HEK293 (cell line): ENCODE results near the gene METTL26.
A peak's percentile ranks its signal among the peaks of the same experiment; 100 is the strongest.

Experiments
- GLI2 ChIP-seq: fragments of 450-650 bp; formaldehyde crosslinking; IDR thresholded peaks from 2 replicates; pipeline ENCODE4; 2017; ENCODE audit warnings: missing biosample characterization, missing genetic modification characterization, low read depth, borderline replicate concordance
- HOXD13 ChIP-seq: sonication (generic); formaldehyde crosslinking; IDR thresholded peaks from 2 replicates; pipeline ENCODE4 v1.8.0; 2022; ENCODE audit warnings: missing genetic modification reagents, borderline replicate concordance
- KLF10 ChIP-seq: fragments of 450-650 bp; IDR thresholded peaks from 2 replicates; pipeline ENCODE4 v1.5.1; 2018; ENCODE audit warnings: missing biosample characterization, mild to moderate bottlenecking, missing genetic modification characterization
- MZF1 ChIP-seq: fragments of 450-650 bp; formaldehyde crosslinking; IDR thresholded peaks from 2 replicates; pipeline ENCODE4 v1.5.1; 2017; ENCODE audit warnings: missing biosample characterization, missing genetic modification characterization, borderline replicate concordance
- TRIM28 ChIP-seq: IDR thresholded peaks from 2 replicates; pipeline ENCODE4 v1.6.1; 2011; ENCODE audit warnings: low read length, control low read depth, borderline replicate concordance
- YY1 ChIP-seq: fragments of 450-650 bp; formaldehyde crosslinking; IDR thresholded peaks from 2 replicates; pipeline ENCODE4 v1.5.1; 2018; ENCODE audit warnings: missing biosample characterization, missing genetic modification characterization
- ZNF10 ChIP-seq: fragments of 450-650 bp; formaldehyde crosslinking; IDR thresholded peaks from 2 replicates; pipeline ENCODE4 v1.5.1; 2017; ENCODE audit warnings: missing biosample characterization, missing genetic modification characterization
- ZNF114 ChIP-seq: fragments of 450-650 bp; formaldehyde crosslinking; IDR thresholded peaks from 2 replicates; pipeline ENCODE4 v1.5.0; 2017; ENCODE audit warnings: missing biosample characterization, missing genetic modification characterization
- ZNF221 ChIP-seq: fragments of 450-650 bp; formaldehyde crosslinking; IDR thresholded peaks from 2 replicates; pipeline ENCODE4 v1.5.1; 2017; ENCODE audit warnings: missing biosample characterization, missing genetic modification characterization, borderline replicate concordance
- ZNF239 ChIP-seq: fragments of 450-650 bp; formaldehyde crosslinking; IDR thresholded peaks from 2 replicates; pipeline ENCODE4 v1.5.1; 2016; ENCODE audit warnings: missing biosample characterization, missing genetic modification characterization
- ZNF266 ChIP-seq: fragments of 450-650 bp; formaldehyde crosslinking; IDR thresholded peaks from 2 replicates; pipeline ENCODE4 v1.5.1; 2016; ENCODE audit warnings: missing biosample characterization, missing genetic modification characterization, low read depth
- ZNF274 ChIP-seq, 2 experiments: fragments of 200-500 bp in 1 of 2; fragments of 450-650 bp in 1 of 2; sonication (Bioruptor generic) in 1 of 2; formaldehyde crosslinking in 1 of 2; IDR thresholded peaks; 2 replicates each; pipeline versions ENCODE4 v1.5.1 to v1.6.1; 2014 to 2016; ENCODE audit warnings: borderline replicate concordance in 1 of 2, inconsistent platforms in 1 of 2, low read length in 1 of 2, missing biosample characterization in 1 of 2, missing genetic modification characterization in 1 of 2
- ZNF366 ChIP-seq: fragments of 450-650 bp; formaldehyde crosslinking; conservative IDR thresholded peaks from 2 replicates; pipeline ENCODE4 v1.5.1; 2016; ENCODE audit warnings: missing biosample characterization, missing genetic modification characterization
- ZNF423 ChIP-seq: fragments of 450-650 bp; formaldehyde crosslinking; IDR thresholded peaks from 2 replicates; pipeline ENCODE4 v1.5.1; 2016; ENCODE audit warnings: missing biosample characterization, missing genetic modification characterization
- ZNF510 ChIP-seq: fragments of 450-650 bp; formaldehyde crosslinking; IDR thresholded peaks from 2 replicates; pipeline ENCODE4 v1.5.1; 2018; ENCODE audit warnings: mild to moderate bottlenecking, missing genetic modification characterization, missing biosample characterization; ENCODE audit not compliant: insufficient replicate concordance
- ZNF521 ChIP-seq: fragments of 450-650 bp; formaldehyde crosslinking; IDR thresholded peaks from 2 replicates; pipeline ENCODE4 v1.5.1; 2017; ENCODE audit warnings: missing biosample characterization, mild to moderate bottlenecking, missing genetic modification characterization
- ZNF544 ChIP-seq: fragments of 450-650 bp; formaldehyde crosslinking; IDR thresholded peaks from 2 replicates; pipeline ENCODE4 v1.5.0; 2017; ENCODE audit warnings: missing biosample characterization, missing genetic modification characterization
- ZNF558 ChIP-seq: fragments of 450-650 bp; formaldehyde crosslinking; IDR thresholded peaks from 2 replicates; pipeline ENCODE4 v1.5.1; 2016; ENCODE audit warnings: missing biosample characterization, missing genetic modification characterization
- ZNF623 ChIP-seq: fragments of 450-650 bp; formaldehyde crosslinking; IDR thresholded peaks from 2 replicates; pipeline ENCODE4 v1.5.1; 2016; ENCODE audit warnings: missing biosample characterization, missing genetic modification characterization
- ZNF629 ChIP-seq: fragments of 450-650 bp; formaldehyde crosslinking; IDR thresholded peaks from 2 replicates; pipeline ENCODE4 v1.5.1; 2017; ENCODE audit warnings: missing biosample characterization, missing genetic modification characterization
- ZNF664 ChIP-seq: fragments of 450-650 bp; formaldehyde crosslinking; IDR thresholded peaks from 2 replicates; pipeline ENCODE4 v1.5.1; 2016; ENCODE audit warnings: missing biosample characterization, missing genetic modification characterization
- ZNF670 ChIP-seq: fragments of 450-650 bp; formaldehyde crosslinking; IDR thresholded peaks from 2 replicates; pipeline ENCODE4 v1.5.1; 2016; ENCODE audit warnings: missing biosample characterization, missing genetic modification characterization, low read depth
- ZNF701 ChIP-seq: fragments of 450-650 bp; formaldehyde crosslinking; IDR thresholded peaks from 2 replicates; pipeline ENCODE4 v1.5.1; 2016; ENCODE audit warnings: missing biosample characterization, missing genetic modification characterization
- ZNF785 ChIP-seq: fragments of 450-650 bp; formaldehyde crosslinking; IDR thresholded peaks from 2 replicates; pipeline ENCODE4 v1.5.1; 2016; ENCODE audit warnings: missing biosample characterization, missing genetic modification characterization
- TF ChIP-seq, protein P1 (sequence below): fragments of 450-650 bp; formaldehyde crosslinking; IDR thresholded peaks from 2 replicates; pipeline ENCODE4 v1.5.1; 2016; ENCODE audit warnings: missing biosample characterization, missing genetic modification characterization
- TF ChIP-seq, protein P2 (sequence below): fragments of 450-650 bp; formaldehyde crosslinking; IDR thresholded peaks from 2 replicates; pipeline ENCODE4 v1.5.1; 2016; ENCODE audit warnings: missing biosample characterization, missing genetic modification characterization
- TF ChIP-seq, protein P3 (sequence below): fragments of 450-650 bp; formaldehyde crosslinking; IDR thresholded peaks from 2 replicates; pipeline ENCODE4 v1.5.1; 2017; ENCODE audit warnings: missing biosample characterization, missing genetic modification characterization
- TF ChIP-seq, protein P4 (sequence below): sonication (generic); formaldehyde crosslinking; IDR thresholded peaks from 2 replicates; pipeline ENCODE4 v1.8.1; 2022; ENCODE audit warnings: mild to moderate bottlenecking, moderate library complexity, missing genetic modification reagents
- TF ChIP-seq, protein P5 (sequence below): fragments of 450-650 bp; formaldehyde crosslinking; optimal IDR thresholded peaks from 2 replicates; pipeline ENCODE3; 2016; ENCODE audit warnings: missing biosample characterization, mild to moderate bottlenecking, missing genetic modification characterization
- TF ChIP-seq, protein P6 (sequence below): fragments of 450-650 bp; IDR thresholded peaks from 2 replicates; pipeline ENCODE4 v1.5.1; 2018; ENCODE audit warnings: missing biosample characterization, mild to moderate bottlenecking, missing genetic modification characterization
- TF ChIP-seq, protein P7 (sequence below): fragments of 450-650 bp; formaldehyde crosslinking; IDR thresholded peaks from 2 replicates; pipeline ENCODE4 v1.5.1; 2017; ENCODE audit warnings: missing biosample characterization, missing genetic modification characterization

Gene METTL26

DNA sequence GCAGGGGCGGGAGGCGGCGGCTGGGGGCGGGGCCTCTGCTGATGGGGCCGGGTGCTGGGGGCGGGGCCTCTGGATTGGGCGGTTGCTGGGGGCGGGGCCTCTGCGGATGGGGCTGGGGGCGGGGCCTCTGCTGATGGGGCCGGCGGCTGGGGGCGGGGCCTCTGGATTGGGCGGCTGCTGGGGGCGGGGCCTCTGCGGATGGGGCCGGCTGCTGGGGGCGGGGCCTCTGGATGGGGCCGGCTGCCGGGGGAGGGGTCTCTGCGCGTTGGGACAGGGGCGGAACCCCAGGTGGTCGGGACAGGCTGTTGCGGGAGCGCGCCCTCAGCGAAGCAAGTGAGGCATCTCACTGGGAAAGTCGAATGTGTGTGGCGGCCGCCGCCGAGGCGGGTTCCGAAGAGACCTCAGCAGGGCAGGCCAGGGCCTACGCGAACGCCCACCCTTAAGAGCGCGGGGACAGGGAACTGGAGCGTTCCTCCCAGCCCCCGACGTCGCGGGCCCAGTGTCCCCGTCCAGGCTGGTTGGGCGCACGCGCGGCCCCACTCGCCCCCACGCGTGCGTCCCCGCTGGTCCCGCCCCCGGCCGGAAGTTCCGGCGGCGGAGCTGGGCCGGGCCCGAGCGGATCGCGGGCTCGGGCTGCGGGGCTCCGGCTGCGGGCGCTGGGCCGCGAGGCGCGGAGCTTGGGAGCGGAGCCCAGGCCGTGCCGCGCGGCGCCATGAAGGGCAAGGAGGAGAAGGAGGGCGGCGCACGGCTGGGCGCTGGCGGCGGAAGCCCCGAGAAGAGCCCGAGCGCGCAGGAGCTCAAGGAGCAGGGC, 43.9 kb upstream of the METTL26 start, which contains the start of gene STUB1 (continued):
- TF ChIP-seq ZNF366 (tag by site-specific recombination) (no peak), ZNF221 (tag by site-specific recombination) (no peak), YY1 (tag by site-specific recombination) (no peak), MZF1 (tag by site-specific recombination) (no peak), ZNF274 (IDR thresholded peaks at IDR 0.05; ENCODE audit: low read length) (no peak), ZNF274 (tag by site-specific recombination; IDR thresholded peaks at IDR 0.05; ENCODE audit: borderline replicate concordance) (no peak), ZNF558 (tag by site-specific recombination) (no peak), ZNF670 (no peak), ZNF544 (no peak), ZNF785 (tag by site-specific recombination) (no peak), TRIM28 (no peak), ZNF266 (tag by site-specific recombination) (no peak), ZNF521 (no peak), ZNF239 (tag by site-specific recombination) (no peak), ZNF629 (tag by site-specific recombination) (no peak), ZNF664 (no peak), ZNF114 (tag by site-specific recombination) (no peak), ZNF623 (tag by site-specific recombination) (no peak), KLF10 (tag by site-specific recombination) (peak; percentile 38; the same call in 1 of the 2 replicates), GLI2 (tag by site-specific recombination) (no peak), ZNF10 (tag by site-specific recombination) (no peak), ZNF701 (tag by site-specific recombination) (no peak), HOXD13 (no peak), ZNF423 (tag by site-specific recombination) (no peak), ZNF510 (tag by site-specific recombination) (no peak)
- TF ChIP-seq, protein P1, sequence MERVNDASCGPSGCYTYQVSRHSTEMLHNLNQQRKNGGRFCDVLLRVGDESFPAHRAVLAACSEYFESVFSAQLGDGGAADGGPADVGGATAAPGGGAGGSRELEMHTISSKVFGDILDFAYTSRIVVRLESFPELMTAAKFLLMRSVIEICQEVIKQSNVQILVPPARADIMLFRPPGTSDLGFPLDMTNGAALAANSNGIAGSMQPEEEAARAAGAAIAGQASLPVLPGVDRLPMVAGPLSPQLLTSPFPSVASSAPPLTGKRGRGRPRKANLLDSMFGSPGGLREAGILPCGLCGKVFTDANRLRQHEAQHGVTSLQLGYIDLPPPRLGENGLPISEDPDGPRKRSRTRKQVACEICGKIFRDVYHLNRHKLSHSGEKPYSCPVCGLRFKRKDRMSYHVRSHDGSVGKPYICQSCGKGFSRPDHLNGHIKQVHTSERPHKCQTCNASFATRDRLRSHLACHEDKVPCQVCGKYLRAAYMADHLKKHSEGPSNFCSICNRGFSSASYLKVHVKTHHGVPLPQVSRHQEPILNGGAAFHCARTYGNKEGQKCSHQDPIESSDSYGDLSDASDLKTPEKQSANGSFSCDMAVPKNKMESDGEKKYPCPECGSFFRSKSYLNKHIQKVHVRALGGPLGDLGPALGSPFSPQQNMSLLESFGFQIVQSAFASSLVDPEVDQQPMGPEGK = peak; percentile 99
- TF ChIP-seq, protein P2, sequence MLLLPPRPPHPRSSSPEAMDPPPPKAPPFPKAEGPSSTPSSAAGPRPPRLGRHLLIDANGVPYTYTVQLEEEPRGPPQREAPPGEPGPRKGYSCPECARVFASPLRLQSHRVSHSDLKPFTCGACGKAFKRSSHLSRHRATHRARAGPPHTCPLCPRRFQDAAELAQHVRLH = no peak
- TF ChIP-seq, protein P3, sequence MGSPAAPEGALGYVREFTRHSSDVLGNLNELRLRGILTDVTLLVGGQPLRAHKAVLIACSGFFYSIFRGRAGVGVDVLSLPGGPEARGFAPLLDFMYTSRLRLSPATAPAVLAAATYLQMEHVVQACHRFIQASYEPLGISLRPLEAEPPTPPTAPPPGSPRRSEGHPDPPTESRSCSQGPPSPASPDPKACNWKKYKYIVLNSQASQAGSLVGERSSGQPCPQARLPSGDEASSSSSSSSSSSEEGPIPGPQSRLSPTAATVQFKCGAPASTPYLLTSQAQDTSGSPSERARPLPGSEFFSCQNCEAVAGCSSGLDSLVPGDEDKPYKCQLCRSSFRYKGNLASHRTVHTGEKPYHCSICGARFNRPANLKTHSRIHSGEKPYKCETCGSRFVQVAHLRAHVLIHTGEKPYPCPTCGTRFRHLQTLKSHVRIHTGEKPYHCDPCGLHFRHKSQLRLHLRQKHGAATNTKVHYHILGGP (tag by site-specific recombination) = no peak
- TF ChIP-seq, protein P4, sequence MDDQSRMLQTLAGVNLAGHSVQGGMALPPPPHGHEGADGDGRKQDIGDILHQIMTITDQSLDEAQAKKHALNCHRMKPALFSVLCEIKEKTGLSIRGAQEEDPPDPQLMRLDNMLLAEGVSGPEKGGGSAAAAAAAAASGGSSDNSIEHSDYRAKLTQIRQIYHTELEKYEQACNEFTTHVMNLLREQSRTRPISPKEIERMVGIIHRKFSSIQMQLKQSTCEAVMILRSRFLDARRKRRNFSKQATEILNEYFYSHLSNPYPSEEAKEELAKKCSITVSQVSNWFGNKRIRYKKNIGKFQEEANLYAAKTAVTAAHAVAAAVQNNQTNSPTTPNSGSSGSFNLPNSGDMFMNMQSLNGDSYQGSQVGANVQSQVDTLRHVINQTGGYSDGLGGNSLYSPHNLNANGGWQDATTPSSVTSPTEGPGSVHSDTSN (CRISPR knock-in tag) = no peak
- TF ChIP-seq, protein P5, sequence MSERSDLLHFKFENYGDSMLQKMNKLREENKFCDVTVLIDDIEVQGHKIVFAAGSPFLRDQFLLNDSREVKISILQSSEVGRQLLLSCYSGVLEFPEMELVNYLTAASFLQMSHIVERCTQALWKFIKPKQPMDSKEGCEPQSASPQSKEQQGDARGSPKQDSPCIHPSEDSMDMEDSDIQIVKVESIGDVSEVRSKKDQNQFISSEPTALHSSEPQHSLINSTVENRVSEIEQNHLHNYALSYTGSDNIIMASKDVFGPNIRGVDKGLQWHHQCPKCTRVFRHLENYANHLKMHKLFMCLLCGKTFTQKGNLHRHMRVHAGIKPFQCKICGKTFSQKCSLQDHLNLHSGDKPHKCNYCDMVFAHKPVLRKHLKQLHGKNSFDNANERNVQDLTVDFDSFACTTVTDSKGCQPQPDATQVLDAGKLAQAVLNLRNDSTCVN = peak; percentile 93
- TF ChIP-seq, protein P6, sequence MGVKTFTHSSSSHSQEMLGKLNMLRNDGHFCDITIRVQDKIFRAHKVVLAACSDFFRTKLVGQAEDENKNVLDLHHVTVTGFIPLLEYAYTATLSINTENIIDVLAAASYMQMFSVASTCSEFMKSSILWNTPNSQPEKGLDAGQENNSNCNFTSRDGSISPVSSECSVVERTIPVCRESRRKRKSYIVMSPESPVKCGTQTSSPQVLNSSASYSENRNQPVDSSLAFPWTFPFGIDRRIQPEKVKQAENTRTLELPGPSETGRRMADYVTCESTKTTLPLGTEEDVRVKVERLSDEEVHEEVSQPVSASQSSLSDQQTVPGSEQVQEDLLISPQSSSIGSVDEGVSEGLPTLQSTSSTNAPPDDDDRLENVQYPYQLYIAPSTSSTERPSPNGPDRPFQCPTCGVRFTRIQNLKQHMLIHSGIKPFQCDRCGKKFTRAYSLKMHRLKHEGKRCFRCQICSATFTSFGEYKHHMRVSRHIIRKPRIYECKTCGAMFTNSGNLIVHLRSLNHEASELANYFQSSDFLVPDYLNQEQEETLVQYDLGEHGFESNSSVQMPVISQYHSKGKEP (tag by site-specific recombination) = no peak
- TF ChIP-seq, protein P7, sequence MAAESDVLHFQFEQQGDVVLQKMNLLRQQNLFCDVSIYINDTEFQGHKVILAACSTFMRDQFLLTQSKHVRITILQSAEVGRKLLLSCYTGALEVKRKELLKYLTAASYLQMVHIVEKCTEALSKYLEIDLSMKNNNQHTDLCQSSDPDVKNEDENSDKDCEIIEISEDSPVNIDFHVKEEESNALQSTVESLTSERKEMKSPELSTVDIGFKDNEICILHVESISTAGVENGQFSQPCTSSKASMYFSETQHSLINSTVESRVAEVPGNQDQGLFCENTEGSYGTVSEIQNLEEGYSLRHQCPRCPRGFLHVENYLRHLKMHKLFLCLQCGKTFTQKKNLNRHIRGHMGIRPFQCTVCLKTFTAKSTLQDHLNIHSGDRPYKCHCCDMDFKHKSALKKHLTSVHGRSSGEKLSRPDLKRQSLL (tag by site-specific recombination) = peak; percentile 67
